ENCODE data around the gene NUP50.
A peak's percentile ranks its signal among the peaks of the same experiment; 100 is the strongest.

NUP50 gene

GRCh38 chr22:45194686-45195085, 31.0 kb downstream of the NUP50 start:
- DNase-seq (ENCODE audit: low read depth), result no peak

GRCh38 chr22:45195616-45196015, 31.9 kb downstream of the NUP50 start:
- DNase-seq (ENCODE audit: low read depth), result no peak

GRCh38 chr22:45196308-45196707, 32.6 kb downstream of the NUP50 start:
- DNase-seq (ENCODE audit: low read depth), result no peak

GRCh38 chr22:45196926-45197605, 33.3 kb downstream of the NUP50 start:
- no peak for DNase-seq (ENCODE audit: low read depth)

- no peak for DNase-seq (ENCODE audit: low read depth)
Observed at GRCh38 chr22:45197606-45198462, 34.1 kb downstream of the NUP50 start.

- no peak for DNase-seq (ENCODE audit: low read depth)
Observed at GRCh38 chr22:45198463-45198795, 34.7 kb downstream of the NUP50 start.

GRCh38 chr22:45199723-45200122, 36.0 kb downstream of the NUP50 start:
- DNase-seq (ENCODE audit: low read depth), result no peak

- no peak for DNase-seq (ENCODE audit: low read depth)
Observed at GRCh38 chr22:45200230-45200629, 36.5 kb downstream of the NUP50 start.

- DNase-seq (ENCODE audit: low read depth), result no peak
Observed at GRCh38 chr22:45200860-45201511, 37.3 kb downstream of the NUP50 start.

- DNase-seq (ENCODE audit: low read depth), result no peak
Observed at GRCh38 chr22:45201678-45202332, 38.1 kb downstream of the NUP50 start.

GRCh38 chr22:45202333-45203149, 38.8 kb downstream of the NUP50 start:
- DNase-seq (ENCODE audit: low read depth), result no peak

GRCh38 chr22:45203150-45203951, 39.6 kb downstream of the NUP50 start:
- no peak for DNase-seq (ENCODE audit: low read depth)

GRCh38 chr22:45204241-45204640, 40.5 kb downstream of the NUP50 start:
- DNase-seq (ENCODE audit: low read depth), result no peak

GRCh38 chr22:45204819-45205218, 41.1 kb downstream of the NUP50 start:
- no peak for DNase-seq (ENCODE audit: low read depth)

- DNase-seq (ENCODE audit: low read depth), result no peak
Observed at GRCh38 chr22:45205276-45205925, 41.7 kb downstream of the NUP50 start.

GRCh38 chr22:45206233-45206632, 42.5 kb downstream of the NUP50 start:
- DNase-seq (ENCODE audit: low read depth), result no peak

GRCh38 chr22:45207533-45207932, 43.8 kb downstream of the NUP50 start:
- DNase-seq (ENCODE audit: low read depth), result no peak

- DNase-seq (ENCODE audit: low read depth), result peak; percentile 43
Observed at GRCh38 chr22:45207981-45208664, 44.4 kb downstream of the NUP50 start.

GRCh38 chr22:45208696-45208992, 44.9 kb downstream of the NUP50 start:
- no peak for DNase-seq (ENCODE audit: low read depth)

Data from HS-5 (cell line).